ENCODE measurements around the gene DSCAML1.

DNA sequence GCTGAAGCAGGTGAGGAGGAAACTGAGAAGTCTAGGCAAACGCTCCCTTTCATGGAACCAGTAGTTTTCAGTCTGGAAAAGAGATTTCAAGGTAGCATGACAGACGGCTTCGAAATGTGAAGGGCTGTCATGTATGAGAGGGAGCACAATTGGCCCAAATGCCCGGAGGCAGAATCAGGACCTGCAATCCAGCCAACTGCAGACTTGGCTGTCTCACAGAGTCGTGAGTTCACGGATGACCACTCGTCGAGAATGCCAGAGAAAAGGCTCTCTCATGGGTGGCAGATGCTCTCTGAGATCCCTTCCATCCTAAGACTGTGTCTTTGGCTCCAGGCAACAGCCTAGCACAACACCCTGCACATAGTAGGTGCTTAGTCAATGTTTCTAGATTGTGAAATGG is 134.8 kb downstream of the DSCAML1 start:
- TF ChIP-seq ZNF70 (CRISPR knock-in tag; IDR thresholded peaks at IDR 0.05) (no peak), GLIS3 (CRISPR knock-in tag; IDR thresholded peaks at IDR 0.05) (no peak), ZFP30 (CRISPR knock-in tag; IDR thresholded peaks at IDR 0.05) (no peak)
- TF ChIP-seq, protein P1, sequence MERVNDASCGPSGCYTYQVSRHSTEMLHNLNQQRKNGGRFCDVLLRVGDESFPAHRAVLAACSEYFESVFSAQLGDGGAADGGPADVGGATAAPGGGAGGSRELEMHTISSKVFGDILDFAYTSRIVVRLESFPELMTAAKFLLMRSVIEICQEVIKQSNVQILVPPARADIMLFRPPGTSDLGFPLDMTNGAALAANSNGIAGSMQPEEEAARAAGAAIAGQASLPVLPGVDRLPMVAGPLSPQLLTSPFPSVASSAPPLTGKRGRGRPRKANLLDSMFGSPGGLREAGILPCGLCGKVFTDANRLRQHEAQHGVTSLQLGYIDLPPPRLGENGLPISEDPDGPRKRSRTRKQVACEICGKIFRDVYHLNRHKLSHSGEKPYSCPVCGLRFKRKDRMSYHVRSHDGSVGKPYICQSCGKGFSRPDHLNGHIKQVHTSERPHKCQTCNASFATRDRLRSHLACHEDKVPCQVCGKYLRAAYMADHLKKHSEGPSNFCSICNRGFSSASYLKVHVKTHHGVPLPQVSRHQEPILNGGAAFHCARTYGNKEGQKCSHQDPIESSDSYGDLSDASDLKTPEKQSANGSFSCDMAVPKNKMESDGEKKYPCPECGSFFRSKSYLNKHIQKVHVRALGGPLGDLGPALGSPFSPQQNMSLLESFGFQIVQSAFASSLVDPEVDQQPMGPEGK (CRISPR knock-in tag; IDR thresholded peaks at IDR 0.05; ENCODE audit: borderline replicate concordance): no peak

Measured in SK-N-SH treated with all-trans-retinoic acid at 6 μM for 48 hours (cell line).